ENCODE data around the gene CWH43. TPM values are rescaled to one million over a fixed set of nuclear protein-coding genes. Genes with fewer than 3 reads are reported as not detected.
"Not testable (repeated sequence)": the region's sequence is repeated elsewhere in the genome, so short reads cannot be mapped to it uniquely, and the experiment has no call there.

The CWH43 gene
- polyA plus RNA-seq, 4 donors: not detected

DNA sequence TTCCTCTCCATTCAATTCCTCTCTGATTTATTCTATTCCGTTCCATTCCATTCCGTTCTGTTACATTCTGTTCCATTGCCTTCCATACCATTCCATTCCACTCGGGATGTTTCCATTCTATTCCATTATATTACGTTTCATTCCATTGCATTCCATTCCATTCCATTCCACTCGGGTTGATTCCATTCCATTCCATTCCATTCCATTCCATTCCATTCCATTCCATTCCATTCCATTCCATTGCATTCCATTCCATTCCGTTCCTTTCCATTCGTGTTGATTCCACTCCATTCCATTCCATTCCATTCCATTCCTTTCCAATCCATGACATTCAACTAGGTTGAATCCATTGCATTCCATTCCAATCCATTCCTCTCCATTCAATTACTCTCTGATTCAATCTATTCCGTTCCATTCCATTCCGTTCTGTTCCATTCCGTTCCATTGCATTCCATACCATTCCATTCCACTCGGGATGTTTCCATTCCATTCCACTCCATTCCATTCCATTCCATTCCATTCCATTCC, 106.6 kb downstream of the CWH43 start:
- H3K4me3 ChIP-seq (ENCODE audit: low read depth in 1 of 3, low read length in 3 of 3); H3K4me1 ChIP-seq (ENCODE audit: control insufficient read depth in 3 of 3, insufficient read depth in 2 of 3, low read depth in 1 of 3, low read length in 2 of 3); H3K36me3 ChIP-seq (ENCODE audit: control insufficient read depth in 3 of 3, insufficient read depth in 2 of 3, low read depth in 1 of 3, low read length in 3 of 3); H3K27me3 ChIP-seq (ENCODE audit: control insufficient read depth in 3 of 3, insufficient read depth in 3 of 3, low read length in 3 of 3); FAIRE-seq; H3K27ac ChIP-seq (ENCODE audit: low read depth in 1 of 3, low read length in 2 of 3): not testable (repeated sequence)
- 63 to 66% (median 64%) methylated on average over 11 of the region's 11 CpGs for WGBS, 3 donors
- peaks cover 0 to 19% of the 10 kb centered on the region in 2 donors for H3K9me3 ChIP-seq (ENCODE audit: control insufficient read depth in 2 of 2, insufficient read depth in 1 of 2, low read depth in 1 of 2, low read length in 1 of 2)
- peak in 1 of 2 donors; percentile 35 for DNase-seq

GRCh38 chr4:49096215-49096614, 110.1 kb downstream of the CWH43 start:
- H3K4me3 ChIP-seq (ENCODE audit: low read depth in 1 of 3, low read length in 3 of 3); H3K27ac ChIP-seq (ENCODE audit: low read depth in 1 of 3, low read length in 2 of 3); H3K36me3 ChIP-seq (ENCODE audit: control insufficient read depth in 3 of 3, insufficient read depth in 2 of 3, low read depth in 1 of 3, low read length in 3 of 3); DNase-seq; H3K4me1 ChIP-seq (ENCODE audit: control insufficient read depth in 3 of 3, insufficient read depth in 2 of 3, low read depth in 1 of 3, low read length in 2 of 3); H3K27me3 ChIP-seq (ENCODE audit: control insufficient read depth in 3 of 3, insufficient read depth in 3 of 3, low read length in 3 of 3); FAIRE-seq: not testable (repeated sequence)
- H3K9me3 ChIP-seq (ENCODE audit: control insufficient read depth in 2 of 2, insufficient read depth in 1 of 2, low read depth in 1 of 2, low read length in 1 of 2): peaks cover 0 to 29% of the 10 kb centered on the region in 2 donors
- WGBS, 3 donors: 78 to 85% (median 81%) methylated on average over 11 of the region's 11 CpGs

- peaks cover 0 to 25% of the 10 kb centered on the region in 2 donors for H3K9me3 ChIP-seq (ENCODE audit: control insufficient read depth in 2 of 2, insufficient read depth in 1 of 2, low read depth in 1 of 2, low read length in 1 of 2)
- H3K27ac ChIP-seq (ENCODE audit: low read depth in 1 of 3, low read length in 2 of 3); H3K27me3 ChIP-seq (ENCODE audit: control insufficient read depth in 3 of 3, insufficient read depth in 3 of 3, low read length in 3 of 3); H3K36me3 ChIP-seq (ENCODE audit: control insufficient read depth in 3 of 3, insufficient read depth in 2 of 3, low read depth in 1 of 3, low read length in 3 of 3); FAIRE-seq; H3K4me3 ChIP-seq (ENCODE audit: low read depth in 1 of 3, low read length in 3 of 3); DNase-seq; H3K4me1 ChIP-seq (ENCODE audit: control insufficient read depth in 3 of 3, insufficient read depth in 2 of 3, low read depth in 1 of 3, low read length in 2 of 3): not testable (repeated sequence)
- 54 to 78% (median 75%) methylated on average over 8 of the region's 8 CpGs for WGBS, 3 donors
These were observed 110.6 kb downstream of the CWH43 start for GRCh38 chr4:49096627-49097026.

GRCh38 chr4:49097071-49097470, 111.0 kb downstream of the CWH43 start:
- WGBS, 3 donors: 57 to 67% (median 63%) methylated on average over 9 of the region's 9 CpGs

DNA sequence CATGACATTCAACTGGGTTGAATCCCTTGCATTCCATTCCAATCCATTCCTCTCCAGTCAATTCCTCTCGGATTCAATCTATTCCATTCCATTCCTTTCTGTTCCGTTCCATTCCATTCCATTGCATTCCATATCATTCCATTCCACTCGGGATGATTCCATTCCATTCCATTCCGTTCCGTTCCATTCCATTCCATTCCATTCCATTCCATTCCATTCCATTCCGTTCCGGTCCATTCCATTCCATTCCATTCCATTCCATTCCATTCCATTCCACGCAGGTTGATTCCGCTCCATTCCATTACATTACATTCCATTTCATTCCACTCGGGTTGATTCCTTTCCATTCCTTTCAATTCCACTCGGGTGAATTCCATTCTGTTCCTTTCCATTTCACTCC, 111.4 kb downstream of the CWH43 start:
- H3K36me3 ChIP-seq (ENCODE audit: control insufficient read depth in 3 of 3, insufficient read depth in 2 of 3, low read depth in 1 of 3, low read length in 3 of 3); H3K27me3 ChIP-seq (ENCODE audit: control insufficient read depth in 3 of 3, insufficient read depth in 3 of 3, low read length in 3 of 3); H3K4me3 ChIP-seq (ENCODE audit: low read depth in 1 of 3, low read length in 3 of 3); DNase-seq; H3K27ac ChIP-seq (ENCODE audit: low read depth in 1 of 3, low read length in 2 of 3); H3K4me1 ChIP-seq (ENCODE audit: control insufficient read depth in 3 of 3, insufficient read depth in 2 of 3, low read depth in 1 of 3, low read length in 2 of 3); FAIRE-seq: not testable (repeated sequence)
- peaks cover 0 to 20% of the 10 kb centered on the region in 2 donors for H3K9me3 ChIP-seq (ENCODE audit: control insufficient read depth in 2 of 2, insufficient read depth in 1 of 2, low read depth in 1 of 2, low read length in 1 of 2)
- 61 to 66% (median 64%) methylated on average over 11 of the region's 11 CpGs for WGBS, 3 donors

More at GRCh38 chr4:49097071-49097470, 111.0 kb downstream of the CWH43 start:
- not testable (repeated sequence) for H3K4me3 ChIP-seq (ENCODE audit: low read depth in 1 of 3, low read length in 3 of 3); H3K27me3 ChIP-seq (ENCODE audit: control insufficient read depth in 3 of 3, insufficient read depth in 3 of 3, low read length in 3 of 3); H3K36me3 ChIP-seq (ENCODE audit: control insufficient read depth in 3 of 3, insufficient read depth in 2 of 3, low read depth in 1 of 3, low read length in 3 of 3); FAIRE-seq; H3K27ac ChIP-seq (ENCODE audit: low read depth in 1 of 3, low read length in 2 of 3); H3K4me1 ChIP-seq (ENCODE audit: control insufficient read depth in 3 of 3, insufficient read depth in 2 of 3, low read depth in 1 of 3, low read length in 2 of 3)
- H3K9me3 ChIP-seq (ENCODE audit: control insufficient read depth in 2 of 2, insufficient read depth in 1 of 2, low read depth in 1 of 2, low read length in 1 of 2): peaks cover 0 to 21% of the 10 kb centered on the region in 2 donors
- peak in 1 of 2 donors; percentile 39 for DNase-seq

DNA sequence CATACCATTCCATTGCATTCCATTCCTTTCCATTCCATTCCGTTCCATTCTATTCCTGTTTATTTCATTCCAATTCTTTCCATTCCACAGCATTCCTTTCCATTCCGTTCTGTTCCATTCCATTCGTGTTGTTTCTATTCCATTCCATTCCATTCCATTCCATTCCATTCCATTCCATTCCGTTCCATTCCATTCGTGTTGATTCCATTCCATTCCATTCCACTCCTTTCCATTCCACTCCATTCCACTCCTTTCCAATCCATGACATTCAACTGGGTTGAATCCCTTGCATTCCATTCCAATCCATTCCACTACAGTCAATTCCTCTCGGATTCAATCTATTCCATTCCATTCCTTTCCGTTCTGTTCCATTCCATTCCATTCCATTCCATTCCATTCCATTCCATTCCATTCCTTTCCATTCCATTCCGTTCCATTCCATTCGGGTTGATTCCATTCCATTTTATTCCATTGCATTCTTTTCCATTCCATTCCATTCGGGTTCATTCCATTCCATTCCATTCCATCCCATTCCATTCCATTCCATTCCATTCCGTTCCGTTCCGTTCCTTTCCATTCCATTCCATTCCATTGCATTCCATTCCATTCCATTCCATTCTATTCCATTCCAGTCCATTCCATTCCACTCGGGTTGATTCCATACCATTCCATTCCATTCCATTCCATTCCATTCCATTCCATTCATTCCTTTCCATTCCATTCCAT, 112.1 kb downstream of the CWH43 start:
- peaks cover 0 to 17% of the 10 kb centered on the region in 2 donors for H3K9me3 ChIP-seq (ENCODE audit: control insufficient read depth in 2 of 2, insufficient read depth in 1 of 2, low read depth in 1 of 2, low read length in 1 of 2)
- H3K4me1 ChIP-seq (ENCODE audit: control insufficient read depth in 3 of 3, insufficient read depth in 2 of 3, low read depth in 1 of 3, low read length in 2 of 3); H3K27me3 ChIP-seq (ENCODE audit: control insufficient read depth in 3 of 3, insufficient read depth in 3 of 3, low read length in 3 of 3); FAIRE-seq; DNase-seq; H3K4me3 ChIP-seq (ENCODE audit: low read depth in 1 of 3, low read length in 3 of 3); H3K36me3 ChIP-seq (ENCODE audit: control insufficient read depth in 3 of 3, insufficient read depth in 2 of 3, low read depth in 1 of 3, low read length in 3 of 3); H3K27ac ChIP-seq (ENCODE audit: low read depth in 1 of 3, low read length in 2 of 3): not testable (repeated sequence)
- WGBS, 3 donors: 67 to 76% (median 68%) methylated on average over 14 of the region's 14 CpGs

GRCh38 chr4:49099831-49100444, 113.9 kb downstream of the CWH43 start:
- H3K36me3 ChIP-seq (ENCODE audit: control insufficient read depth in 3 of 3, insufficient read depth in 2 of 3, low read depth in 1 of 3, low read length in 3 of 3); H3K27me3 ChIP-seq (ENCODE audit: control insufficient read depth in 3 of 3, insufficient read depth in 3 of 3, low read length in 3 of 3); FAIRE-seq; H3K27ac ChIP-seq (ENCODE audit: low read depth in 1 of 3, low read length in 2 of 3); H3K4me3 ChIP-seq (ENCODE audit: low read depth in 1 of 3, low read length in 3 of 3); H3K4me1 ChIP-seq (ENCODE audit: control insufficient read depth in 3 of 3, insufficient read depth in 2 of 3, low read depth in 1 of 3, low read length in 2 of 3): not testable (repeated sequence)
- H3K9me3 ChIP-seq (ENCODE audit: control insufficient read depth in 2 of 2, insufficient read depth in 1 of 2, low read depth in 1 of 2, low read length in 1 of 2): peaks cover 0 to 17% of the 10 kb centered on the region in 2 donors
- WGBS, 3 donors: 67 to 73% (median 70%) methylated on average over 16 of the region's 16 CpGs
- DNase-seq: peak in 1 of 2 donors; percentile 41

GRCh38 chr4:49102344-49102898, 116.3 kb downstream of the CWH43 start:
- not testable (repeated sequence) for H3K27ac ChIP-seq (ENCODE audit: low read depth in 1 of 3, low read length in 2 of 3); H3K36me3 ChIP-seq (ENCODE audit: control insufficient read depth in 3 of 3, insufficient read depth in 2 of 3, low read depth in 1 of 3, low read length in 3 of 3); H3K4me1 ChIP-seq (ENCODE audit: control insufficient read depth in 3 of 3, insufficient read depth in 2 of 3, low read depth in 1 of 3, low read length in 2 of 3); H3K4me3 ChIP-seq (ENCODE audit: low read depth in 1 of 3, low read length in 3 of 3); H3K27me3 ChIP-seq (ENCODE audit: control insufficient read depth in 3 of 3, insufficient read depth in 3 of 3, low read length in 3 of 3); FAIRE-seq
- DNase-seq: peak in 1 of 2 donors; percentile 57
- H3K9me3 ChIP-seq (ENCODE audit: control insufficient read depth in 2 of 2, insufficient read depth in 1 of 2, low read depth in 1 of 2, low read length in 1 of 2): peaks cover 0 to 17% of the 10 kb centered on the region in 2 donors
- WGBS, 3 donors: 69 to 73% (median 72%) methylated on average over 9 of the region's 9 CpGs
